RCC 7860 (cell line): ENCODE measurements around the gene STARD3NL.
A peak's percentile ranks its signal among the peaks of the same experiment; 100 is the strongest.
"Not testable (repeated sequence)": the region's sequence is repeated elsewhere in the genome, so short reads cannot be mapped to it uniquely, and the experiment has no call there.

Source experiments
- DNase-seq: peaks from one replicate; pipeline ENCODE4 v3.0.0-alpha.2; 2015; ENCODE audit warnings: low spot score
- FAIRE-seq: peaks from 2 replicates; lab custom pipeline; 2012; peaks lifted over from hg19 to GRCh38; lab: Jason Lieb, UNC

Gene STARD3NL

DNA sequence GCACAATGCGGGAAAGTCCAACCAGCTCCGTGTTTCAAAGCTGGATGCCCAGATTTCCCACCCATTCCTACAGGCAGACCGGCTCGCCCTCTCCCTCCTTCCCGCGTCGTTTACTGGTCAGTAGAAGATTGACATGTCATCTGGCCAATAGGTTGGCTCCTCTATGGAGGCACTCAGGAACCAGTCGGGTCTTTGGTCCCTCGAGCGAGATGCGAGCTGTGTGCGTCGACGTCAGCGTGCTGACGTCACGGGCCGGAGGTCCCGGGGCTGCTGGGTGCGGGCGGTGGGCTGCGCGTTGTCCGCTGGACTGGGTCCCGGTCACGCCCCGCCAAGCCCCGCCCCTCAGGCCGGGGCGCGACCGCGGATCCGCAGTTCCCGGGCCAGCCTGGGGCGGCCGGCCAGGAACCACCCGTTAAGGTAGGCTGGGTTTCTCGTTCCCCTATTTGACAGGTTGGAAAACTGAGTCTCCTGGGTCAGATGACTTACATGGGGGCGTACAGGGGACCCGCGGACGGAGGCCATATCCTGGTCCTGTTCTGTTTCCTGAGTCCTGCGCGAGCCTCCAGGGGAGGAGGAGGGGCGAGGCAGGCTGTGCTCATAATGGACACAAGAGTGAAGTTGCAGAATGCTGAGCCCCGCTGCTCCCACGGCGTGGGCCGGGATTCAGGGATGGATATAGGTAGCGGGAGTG, at the start of gene STARD3NL:
Gene STARD3NL, plus strand, starts transcription at position 242 of the 691 bp plus-strand sequence. CDS start 29,260 bp downstream, outside the sequence.
- peak; percentile 100 for DNase-seq
- FAIRE-seq = peak; percentile 90

- FAIRE-seq = no peak
Measured at GRCh38 chr7:38129162-38129561, 48.9 kb upstream of the STARD3NL start.

GRCh38 chr7:38129579-38129978, 48.5 kb upstream of the STARD3NL start:
- FAIRE-seq = no peak

More at GRCh38 chr7:38129162-38129561, 48.9 kb upstream of the STARD3NL start:
- DNase-seq = no peak

DNA sequence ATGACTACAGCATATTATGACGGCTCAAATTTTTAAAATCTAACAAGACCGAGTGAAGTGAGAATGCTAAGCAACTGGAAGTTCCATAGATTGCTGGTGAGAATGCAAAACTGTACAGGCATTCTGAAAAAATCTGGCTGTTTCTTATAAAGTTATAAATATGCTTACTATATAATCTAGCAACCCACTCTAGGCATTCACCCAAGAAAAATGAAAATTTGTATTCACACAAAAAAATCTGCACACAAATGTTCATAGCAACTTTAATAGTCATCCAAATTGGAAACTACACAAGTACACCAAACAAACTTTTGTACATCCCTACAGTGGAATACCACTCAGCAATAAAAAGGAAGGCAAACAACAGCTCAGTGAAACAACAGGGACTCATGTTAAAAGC, 39.9 kb upstream of the STARD3NL start:
- DNase-seq (no peak), FAIRE-seq (no peak)

More at GRCh38 chr7:38129579-38129978, 48.5 kb upstream of the STARD3NL start:
- DNase-seq = no peak

DNA sequence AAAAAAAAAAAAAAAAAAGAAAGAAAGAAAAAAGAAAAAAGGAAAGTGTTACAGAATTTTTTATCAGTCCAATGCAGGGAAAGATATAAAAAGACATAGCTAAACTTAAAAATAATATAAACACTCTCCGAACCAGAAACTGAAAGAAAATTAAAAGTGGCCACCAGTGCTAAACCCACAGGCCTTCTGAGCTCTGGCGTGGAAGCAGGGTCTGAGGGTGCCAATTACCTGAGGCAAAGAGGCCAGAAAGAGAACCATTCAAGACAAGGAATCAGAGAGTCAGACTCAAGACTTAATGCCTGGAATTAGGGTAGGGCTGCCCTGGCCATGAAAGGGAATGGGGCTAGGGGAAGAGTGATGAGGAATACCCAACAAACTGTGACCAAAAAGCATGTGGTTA, 36.9 kb upstream of the STARD3NL start:
- FAIRE-seq (no peak), DNase-seq (no peak)

- no peak for FAIRE-seq
- no peak for DNase-seq
Measured at GRCh38 chr7:38142736-38143135, 35.3 kb upstream of the STARD3NL start.

GRCh38 chr7:38147005-38147404, 31.0 kb upstream of the STARD3NL start:
- FAIRE-seq = no peak
- DNase-seq = no peak

DNA sequence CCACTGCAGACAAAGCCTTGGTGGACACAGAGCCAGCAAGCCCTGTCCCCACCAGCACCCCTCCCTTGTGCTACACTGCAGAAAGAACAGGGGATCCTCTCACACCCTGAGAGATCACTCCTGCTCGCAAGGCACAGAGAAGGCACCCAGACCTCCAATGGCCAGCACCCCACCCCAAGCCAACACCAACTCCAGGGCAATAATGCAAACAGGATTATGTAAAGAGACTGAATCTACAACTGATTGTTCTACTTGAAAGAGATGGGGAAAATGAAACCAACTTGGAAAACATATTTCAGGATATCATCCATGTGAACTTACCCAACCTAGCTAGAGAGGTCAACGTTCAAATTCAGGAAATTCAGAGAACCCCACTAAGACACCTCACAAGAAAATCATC, 26.5 kb upstream of the STARD3NL start:
- no peak for FAIRE-seq
- DNase-seq = no peak

- FAIRE-seq (no peak), DNase-seq (no peak)
Measured at GRCh38 chr7:38153515-38153914, 24.5 kb upstream of the STARD3NL start.

GRCh38 chr7:38154278-38154677, 23.8 kb upstream of the STARD3NL start:
- no peak for DNase-seq
- FAIRE-seq = no peak

DNA sequence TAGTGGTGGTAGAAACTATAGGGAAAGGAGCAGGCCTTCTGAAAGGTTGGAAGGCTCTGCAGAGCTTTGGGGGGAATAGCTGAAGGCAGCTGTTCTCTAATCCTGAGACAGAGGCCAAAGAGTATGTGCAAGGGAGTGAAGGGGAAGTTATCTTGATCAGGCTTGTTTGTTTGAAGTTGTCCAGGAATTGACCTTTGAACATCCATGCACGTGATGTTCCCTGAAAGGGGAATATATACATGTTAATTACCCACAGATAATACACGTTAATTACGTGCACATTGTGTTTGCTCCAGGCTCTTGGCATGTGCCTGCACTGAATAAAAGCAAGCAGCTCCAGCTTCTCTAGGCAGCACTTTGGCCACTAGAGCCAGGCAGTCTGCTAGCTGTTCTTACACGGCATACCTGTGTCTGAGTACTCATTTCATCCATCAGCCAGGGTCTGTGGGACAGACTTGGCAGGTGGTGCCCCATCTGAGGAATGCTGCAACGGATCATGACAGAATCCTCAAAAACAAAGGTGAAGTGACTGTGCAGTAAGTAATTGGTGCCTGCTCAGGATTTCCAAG, 18.0 kb upstream of the STARD3NL start:
- no peak for FAIRE-seq
- DNase-seq = no peak

- DNase-seq (no peak), FAIRE-seq (no peak)
Measured at GRCh38 chr7:38162036-38162435, 16.0 kb upstream of the STARD3NL start.

GRCh38 chr7:38163671-38164070, 14.4 kb upstream of the STARD3NL start:
- no peak for DNase-seq
- no peak for FAIRE-seq

DNA sequence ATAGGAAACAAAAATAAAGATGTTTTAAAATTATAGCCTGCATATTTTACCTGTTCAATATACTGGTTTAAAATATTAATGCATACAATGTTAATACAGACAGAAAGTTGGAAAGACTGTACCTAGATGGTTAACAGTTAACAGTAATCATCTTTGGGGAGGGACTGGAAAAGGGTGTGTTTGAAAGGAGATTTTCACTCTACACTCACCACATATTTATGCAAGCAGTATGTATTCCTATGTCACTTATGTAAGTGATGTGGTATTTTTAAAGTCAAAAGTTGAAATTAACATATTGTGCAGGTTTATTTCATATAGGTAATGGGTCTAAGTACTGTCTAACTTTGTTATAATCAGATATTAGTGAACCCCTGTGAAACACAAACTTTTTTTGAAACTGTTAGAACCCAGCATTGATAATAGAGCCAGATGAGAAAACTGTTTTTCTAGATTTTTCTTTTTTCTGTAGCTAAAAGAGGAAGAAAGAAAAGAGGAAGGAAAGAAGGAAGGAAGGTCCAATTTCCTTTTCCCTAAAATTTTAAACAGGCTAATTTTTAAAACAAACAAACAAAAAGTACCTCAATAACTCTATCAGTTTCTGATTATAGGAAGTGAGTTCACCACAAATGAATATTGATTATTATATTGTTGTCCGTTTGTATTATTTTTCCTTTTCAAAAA, 9.0 kb upstream of the STARD3NL start:
- FAIRE-seq = no peak
- no peak for DNase-seq

- DNase-seq (peak; percentile 53), FAIRE-seq (peak; percentile 79)
Measured at GRCh38 chr7:38169847-38170246, 8.2 kb upstream of the STARD3NL start.

- FAIRE-seq (no peak), DNase-seq (no peak)
Measured at GRCh38 chr7:38171623-38172391, 6.2 kb upstream of the STARD3NL start.

GRCh38 chr7:38175547-38175946, 2.5 kb upstream of the STARD3NL start:
- DNase-seq, FAIRE-seq: not testable (repeated sequence)

- FAIRE-seq = no peak
- DNase-seq = no peak
Measured at GRCh38 chr7:38177621-38178003, 433 bp upstream of the STARD3NL start.

DNA sequence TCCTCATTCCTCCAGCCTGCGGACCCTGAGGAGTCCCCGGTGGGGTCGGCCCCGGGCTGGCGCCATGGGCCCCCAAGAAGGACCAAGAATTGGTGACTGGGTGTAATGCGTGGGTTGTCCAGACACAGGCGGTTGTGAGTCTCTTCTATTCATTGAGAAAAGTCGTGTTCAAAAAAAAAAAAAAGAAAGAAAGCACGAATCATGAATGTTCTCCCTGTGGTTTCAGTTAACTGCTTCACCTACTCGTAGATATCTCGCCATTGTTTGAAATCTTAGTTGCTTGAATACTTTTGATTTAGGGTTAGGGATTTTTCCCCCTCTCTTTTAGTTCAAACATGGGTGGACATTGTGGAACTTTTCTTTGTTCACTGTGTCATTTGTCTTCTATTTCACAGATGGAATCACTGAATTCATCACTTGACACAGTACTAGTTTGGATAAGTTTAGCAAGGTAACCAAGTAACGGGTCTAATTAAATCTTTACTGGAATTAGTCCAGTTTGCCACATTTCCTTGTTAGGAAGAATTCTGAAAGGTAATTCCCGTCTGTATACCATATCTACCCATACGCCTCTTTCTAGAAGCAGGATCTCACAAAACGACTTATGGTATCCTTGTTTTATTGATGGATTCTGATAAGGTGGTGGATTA, 775 bp downstream of the STARD3NL start:
- FAIRE-seq = peak; percentile 14
- DNase-seq = peak; percentile 31

GRCh38 chr7:38179776-38180226, 1.8 kb downstream of the STARD3NL start:
- DNase-seq (no peak), FAIRE-seq (no peak)

DNA sequence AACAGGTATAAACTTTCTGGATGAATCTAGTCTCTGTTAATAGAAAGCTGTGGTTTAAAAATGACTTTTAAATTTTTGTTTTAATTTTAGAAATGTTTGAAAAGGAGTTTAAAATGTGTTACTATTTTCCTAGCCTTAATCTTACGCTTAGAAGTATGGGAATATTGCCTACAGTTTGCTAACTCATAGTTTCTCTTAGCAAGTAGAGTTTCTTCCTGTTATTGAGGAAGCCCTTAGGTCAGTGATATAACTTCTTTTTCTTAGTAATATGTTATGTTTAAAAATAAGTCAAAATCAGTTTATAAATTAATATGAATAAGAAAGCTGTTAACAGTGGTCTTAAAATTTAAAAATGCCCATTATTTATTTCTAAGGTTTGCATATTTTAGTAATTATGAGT, 3.1 kb downstream of the STARD3NL start:
- DNase-seq (no peak), FAIRE-seq (peak; percentile 46)
